Activated CD8-positive, alpha-beta memory T cell treated with anti-CD3 and anti-CD28 coated beads, Interleukin-2, amount 50 U/mL, for 4 hours (primary cell): ENCODE measurements around the gene VAV1.
"Not testable (repeated sequence)": the region's sequence is repeated elsewhere in the genome, so short reads cannot be mapped to it uniquely, and the experiment has no call there.

Experiments
- DNase-seq: peaks from one replicate; pipeline ENCODE4 v3.0.0-alpha.2; 2020

The VAV1 gene

GRCh38 chr19:6760606-6761005 is 11.9 kb upstream of the VAV1 start:
- no peak for DNase-seq

- DNase-seq, result no peak
Measured at GRCh38 chr19:6761053-6761676, 11.3 kb upstream of the VAV1 start.

GRCh38 chr19:6762253-6762797 is 10.2 kb upstream of the VAV1 start:
- not testable (repeated sequence) for DNase-seq

GRCh38 chr19:6765738-6766356 is 6.7 kb upstream of the VAV1 start:
- no peak for DNase-seq

GRCh38 chr19:6766357-6767080 is 6.0 kb upstream of the VAV1 start:
- no peak for DNase-seq

- no peak for DNase-seq
Measured at GRCh38 chr19:6767081-6767356, 5.5 kb upstream of the VAV1 start.

GRCh38 chr19:6767357-6768235 is 4.9 kb upstream of the VAV1 start, which contains the start of gene SH2D3A:
Gene SH2D3A (minus strand): TSS chr19:6767435. CDS start chr19:6763748, 3,687 bp downstream.
- peak; percentile 95 for DNase-seq

- DNase-seq, result no peak
Measured at GRCh38 chr19:6768236-6768785, 4.2 kb upstream of the VAV1 start.

- no peak for DNase-seq
Measured at GRCh38 chr19:6769006-6769619, 3.4 kb upstream of the VAV1 start.

GRCh38 chr19:6771648-6772027 is 870 bp upstream of the VAV1 start:
- DNase-seq, result not testable (repeated sequence)

- DNase-seq, result no peak
Measured at GRCh38 chr19:6772866-6773322, 386 bp downstream of the VAV1 start.

GRCh38 chr19:6773323-6773931 is 919 bp downstream of the VAV1 start:
- peak; percentile 46 for DNase-seq

GRCh38 chr19:6774821-6775707 is 2.6 kb downstream of the VAV1 start:
- no peak for DNase-seq

GRCh38 chr19:6776045-6776444 is 3.5 kb downstream of the VAV1 start:
- not testable (repeated sequence) for DNase-seq

GRCh38 chr19:6776999-6777398 is 4.5 kb downstream of the VAV1 start:
- no peak for DNase-seq

GRCh38 chr19:6777434-6777833 is 4.9 kb downstream of the VAV1 start:
- no peak for DNase-seq

- no peak for DNase-seq
Measured at GRCh38 chr19:6778386-6778785, 5.9 kb downstream of the VAV1 start.

GRCh38 chr19:6779206-6779605 is 6.7 kb downstream of the VAV1 start:
- no peak for DNase-seq

- DNase-seq, result no peak
Measured at GRCh38 chr19:6787393-6787792, 14.9 kb downstream of the VAV1 start.

- DNase-seq, result no peak
Measured at GRCh38 chr19:6788896-6789295, 16.4 kb downstream of the VAV1 start.
